ENCODE measurements around the gene TRAPPC8.

Gene TRAPPC8, protein sequence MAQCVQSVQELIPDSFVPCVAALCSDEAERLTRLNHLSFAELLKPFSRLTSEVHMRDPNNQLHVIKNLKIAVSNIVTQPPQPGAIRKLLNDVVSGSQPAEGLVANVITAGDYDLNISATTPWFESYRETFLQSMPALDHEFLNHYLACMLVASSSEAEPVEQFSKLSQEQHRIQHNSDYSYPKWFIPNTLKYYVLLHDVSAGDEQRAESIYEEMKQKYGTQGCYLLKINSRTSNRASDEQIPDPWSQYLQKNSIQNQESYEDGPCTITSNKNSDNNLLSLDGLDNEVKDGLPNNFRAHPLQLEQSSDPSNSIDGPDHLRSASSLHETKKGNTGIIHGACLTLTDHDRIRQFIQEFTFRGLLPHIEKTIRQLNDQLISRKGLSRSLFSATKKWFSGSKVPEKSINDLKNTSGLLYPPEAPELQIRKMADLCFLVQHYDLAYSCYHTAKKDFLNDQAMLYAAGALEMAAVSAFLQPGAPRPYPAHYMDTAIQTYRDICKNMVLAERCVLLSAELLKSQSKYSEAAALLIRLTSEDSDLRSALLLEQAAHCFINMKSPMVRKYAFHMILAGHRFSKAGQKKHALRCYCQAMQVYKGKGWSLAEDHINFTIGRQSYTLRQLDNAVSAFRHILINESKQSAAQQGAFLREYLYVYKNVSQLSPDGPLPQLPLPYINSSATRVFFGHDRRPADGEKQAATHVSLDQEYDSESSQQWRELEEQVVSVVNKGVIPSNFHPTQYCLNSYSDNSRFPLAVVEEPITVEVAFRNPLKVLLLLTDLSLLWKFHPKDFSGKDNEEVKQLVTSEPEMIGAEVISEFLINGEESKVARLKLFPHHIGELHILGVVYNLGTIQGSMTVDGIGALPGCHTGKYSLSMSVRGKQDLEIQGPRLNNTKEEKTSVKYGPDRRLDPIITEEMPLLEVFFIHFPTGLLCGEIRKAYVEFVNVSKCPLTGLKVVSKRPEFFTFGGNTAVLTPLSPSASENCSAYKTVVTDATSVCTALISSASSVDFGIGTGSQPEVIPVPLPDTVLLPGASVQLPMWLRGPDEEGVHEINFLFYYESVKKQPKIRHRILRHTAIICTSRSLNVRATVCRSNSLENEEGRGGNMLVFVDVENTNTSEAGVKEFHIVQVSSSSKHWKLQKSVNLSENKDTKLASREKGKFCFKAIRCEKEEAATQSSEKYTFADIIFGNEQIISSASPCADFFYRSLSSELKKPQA (N-terminal part only)
- total RNA-seq: 80.1 to 91.8 (median 85.8) reads per million in 3 donors

DNA sequence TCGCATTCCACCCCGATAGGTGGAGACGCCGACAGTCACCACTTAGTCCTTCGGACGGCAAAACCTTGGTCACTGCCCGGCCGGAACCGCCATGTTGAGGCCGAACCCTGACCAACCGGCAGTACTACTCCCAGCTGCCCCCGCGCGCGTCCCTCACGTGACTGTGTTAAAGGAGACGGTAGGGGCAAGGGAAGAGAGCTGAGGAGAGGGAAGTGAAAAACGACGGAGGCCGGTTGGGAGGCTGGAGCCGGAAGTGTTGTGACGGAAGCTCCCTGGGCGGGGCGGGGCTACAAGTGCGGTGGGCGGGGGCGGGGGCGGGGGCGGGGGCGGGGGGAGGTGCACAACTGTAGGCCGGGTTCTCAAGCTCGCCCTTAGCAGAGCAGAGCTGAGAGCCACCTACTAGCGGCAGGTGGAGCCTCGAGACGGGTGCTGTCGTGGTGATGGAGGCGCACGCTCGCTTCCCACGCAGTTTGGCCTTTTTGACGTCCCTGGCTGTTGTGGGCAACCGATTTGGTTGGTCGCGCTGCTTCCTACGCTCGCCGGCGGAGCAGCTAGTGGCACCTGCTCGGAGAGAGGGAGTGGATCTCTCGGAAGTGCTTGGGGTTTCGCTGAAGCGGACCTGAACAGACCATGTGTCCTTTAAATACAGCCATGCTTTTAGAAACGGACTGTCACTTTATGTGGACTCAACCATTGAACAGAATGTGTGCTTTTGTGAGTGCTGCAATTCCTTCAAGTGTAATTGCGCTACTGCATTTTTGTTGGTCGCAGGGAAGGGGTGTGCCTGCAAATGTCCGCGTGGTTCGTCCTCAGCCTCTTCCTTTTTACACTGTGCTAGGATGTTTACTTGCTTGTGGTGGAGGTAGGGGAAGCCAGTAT, at the start of gene TRAPPC8:
TSS of gene TRAPPC8 (minus strand) at position 130 of the 879 bp plus-strand sequence. CDS start 364 bp downstream, outside the sequence.
- peak; percentile 88 to 90 (median 88) for DNase-seq
- no peaks in the 10 kb centered on the region for H3K27me3 ChIP-seq (replicated peaks; ENCODE audit: control insufficient read depth, insufficient read depth, low read length, poor library complexity, severe bottlenecking)
- H3K9me3 ChIP-seq (ENCODE audit: control insufficient read depth, low read length): no peaks in the 10 kb centered on the region
- peak within 1 kb of the TSS; percentile 97 for H3K4me3 ChIP-seq (ENCODE audit: insufficient read depth, low read depth, low read length, poor library complexity, severe bottlenecking)
- no peaks in the 10 kb centered on the region for H3K36me3 ChIP-seq (ENCODE audit: control insufficient read depth, insufficient read depth, low read length)
- peaks cover 15% of the 10 kb centered on the region for H3K4me1 ChIP-seq (ENCODE audit: control insufficient read depth, insufficient read depth, low read length, poor library complexity, severe bottlenecking)
- H3K27ac ChIP-seq (ENCODE audit: insufficient read depth, low read length, poor library complexity, severe bottlenecking): peak within 1 kb of the TSS; percentile 96

- no peak for DNase-seq
- no peak overlapping the region for H3K27ac ChIP-seq (ENCODE audit: insufficient read depth, low read length, poor library complexity, severe bottlenecking)
- no peaks in the 10 kb centered on the region for H3K36me3 ChIP-seq (ENCODE audit: control insufficient read depth, insufficient read depth, low read length)
- no peaks in the 10 kb centered on the region for H3K9me3 ChIP-seq (ENCODE audit: control insufficient read depth, low read length)
- no peaks in the 10 kb centered on the region for H3K27me3 ChIP-seq (replicated peaks; ENCODE audit: control insufficient read depth, insufficient read depth, low read length, poor library complexity, severe bottlenecking)
- H3K4me3 ChIP-seq (ENCODE audit: insufficient read depth, low read depth, low read length, poor library complexity, severe bottlenecking): no peak overlapping the region
- no peaks in the 10 kb centered on the region for H3K4me1 ChIP-seq (ENCODE audit: control insufficient read depth, insufficient read depth, low read length, poor library complexity, severe bottlenecking)
Measured at GRCh38 chr18:31990823-31991222, 47.9 kb upstream of the TRAPPC8 start.

GRCh38 chr18:31983976-31984375, 41.0 kb upstream of the TRAPPC8 start:
- H3K36me3 ChIP-seq (ENCODE audit: control insufficient read depth, insufficient read depth, low read length): no peaks in the 10 kb centered on the region
- no peak overlapping the region for H3K4me3 ChIP-seq (ENCODE audit: insufficient read depth, low read depth, low read length, poor library complexity, severe bottlenecking)
- H3K4me1 ChIP-seq (ENCODE audit: control insufficient read depth, insufficient read depth, low read length, poor library complexity, severe bottlenecking): peaks cover 3% of the 10 kb centered on the region
- DNase-seq: no peak
- no peak overlapping the region for H3K27ac ChIP-seq (ENCODE audit: insufficient read depth, low read length, poor library complexity, severe bottlenecking)
- no peaks in the 10 kb centered on the region for H3K27me3 ChIP-seq (replicated peaks; ENCODE audit: control insufficient read depth, insufficient read depth, low read length, poor library complexity, severe bottlenecking)
- no peaks in the 10 kb centered on the region for H3K9me3 ChIP-seq (ENCODE audit: control insufficient read depth, low read length)

- peaks cover 6% of the 10 kb centered on the region for H3K9me3 ChIP-seq (ENCODE audit: control insufficient read depth, low read length)
- H3K4me1 ChIP-seq (ENCODE audit: control insufficient read depth, insufficient read depth, low read length, poor library complexity, severe bottlenecking): peaks cover 3% of the 10 kb centered on the region
- H3K27me3 ChIP-seq (replicated peaks; ENCODE audit: control insufficient read depth, insufficient read depth, low read length, poor library complexity, severe bottlenecking): no peaks in the 10 kb centered on the region
- no peak overlapping the region for H3K27ac ChIP-seq (ENCODE audit: insufficient read depth, low read length, poor library complexity, severe bottlenecking)
- DNase-seq: no peak
- H3K36me3 ChIP-seq (ENCODE audit: control insufficient read depth, insufficient read depth, low read length): no peaks in the 10 kb centered on the region
- no peak overlapping the region for H3K4me3 ChIP-seq (ENCODE audit: insufficient read depth, low read depth, low read length, poor library complexity, severe bottlenecking)
Measured at GRCh38 chr18:31983020-31983419, 40.1 kb upstream of the TRAPPC8 start.

- H3K4me3 ChIP-seq (ENCODE audit: insufficient read depth, low read depth, low read length, poor library complexity, severe bottlenecking): no peak overlapping the region
- H3K27me3 ChIP-seq (replicated peaks; ENCODE audit: control insufficient read depth, insufficient read depth, low read length, poor library complexity, severe bottlenecking): no peaks in the 10 kb centered on the region
- no peaks in the 10 kb centered on the region for H3K36me3 ChIP-seq (ENCODE audit: control insufficient read depth, insufficient read depth, low read length)
- peaks cover 3% of the 10 kb centered on the region for H3K4me1 ChIP-seq (ENCODE audit: control insufficient read depth, insufficient read depth, low read length, poor library complexity, severe bottlenecking)
- no peak for DNase-seq
- no peak overlapping the region for H3K27ac ChIP-seq (ENCODE audit: insufficient read depth, low read length, poor library complexity, severe bottlenecking)
- H3K9me3 ChIP-seq (ENCODE audit: control insufficient read depth, low read length): peaks cover 6% of the 10 kb centered on the region
Measured at GRCh38 chr18:31980863-31981262, 37.9 kb upstream of the TRAPPC8 start.

DNA sequence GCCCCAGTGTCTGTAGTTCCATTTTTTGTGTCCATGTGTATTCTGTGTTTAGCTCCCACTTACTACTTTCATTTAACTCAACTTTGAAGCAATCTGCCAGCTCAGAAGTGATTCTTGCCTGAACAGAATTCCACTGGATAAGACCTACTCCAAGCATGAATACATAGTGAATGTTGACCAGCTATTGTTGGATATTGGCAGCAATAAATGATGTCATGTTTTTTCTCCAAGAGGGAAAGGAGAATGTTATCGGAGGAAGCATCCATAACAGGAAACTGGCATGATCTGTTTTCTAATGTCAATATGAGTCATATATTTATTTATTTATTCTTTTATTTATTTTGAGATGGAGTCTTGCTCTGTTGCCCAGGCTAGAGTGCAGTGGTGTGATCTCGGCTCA, 36.8 kb upstream of the TRAPPC8 start:
- DNase-seq: no peak
- Histone ChIP-seq H3K27me3 (replicated peaks; ENCODE audit: control insufficient read depth, insufficient read depth, low read length, poor library complexity, severe bottlenecking) (no peaks in the 10 kb centered on the region), H3K27ac (ENCODE audit: insufficient read depth, low read length, poor library complexity, severe bottlenecking) (no peak overlapping the region), H3K4me1 (ENCODE audit: control insufficient read depth, insufficient read depth, low read length, poor library complexity, severe bottlenecking) (peaks cover 3% of the 10 kb centered on the region), H3K4me3 (ENCODE audit: insufficient read depth, low read depth, low read length, poor library complexity, severe bottlenecking) (no peak overlapping the region), H3K9me3 (ENCODE audit: control insufficient read depth, low read length) (peaks cover 6% of the 10 kb centered on the region), H3K36me3 (ENCODE audit: control insufficient read depth, insufficient read depth, low read length) (no peaks in the 10 kb centered on the region)

- Histone ChIP-seq H3K4me3 (ENCODE audit: insufficient read depth, low read depth, low read length, poor library complexity, severe bottlenecking) (no peak overlapping the region), H3K9me3 (ENCODE audit: control insufficient read depth, low read length) (peaks cover 7% of the 10 kb centered on the region), H3K4me1 (ENCODE audit: control insufficient read depth, insufficient read depth, low read length, poor library complexity, severe bottlenecking) (no peaks in the 10 kb centered on the region), H3K36me3 (ENCODE audit: control insufficient read depth, insufficient read depth, low read length) (no peaks in the 10 kb centered on the region), H3K27me3 (replicated peaks; ENCODE audit: control insufficient read depth, insufficient read depth, low read length, poor library complexity, severe bottlenecking) (no peaks in the 10 kb centered on the region), H3K27ac (ENCODE audit: insufficient read depth, low read length, poor library complexity, severe bottlenecking) (no peak overlapping the region)
- no peak for DNase-seq
Measured at GRCh38 chr18:31978616-31979015, 35.7 kb upstream of the TRAPPC8 start.

DNA sequence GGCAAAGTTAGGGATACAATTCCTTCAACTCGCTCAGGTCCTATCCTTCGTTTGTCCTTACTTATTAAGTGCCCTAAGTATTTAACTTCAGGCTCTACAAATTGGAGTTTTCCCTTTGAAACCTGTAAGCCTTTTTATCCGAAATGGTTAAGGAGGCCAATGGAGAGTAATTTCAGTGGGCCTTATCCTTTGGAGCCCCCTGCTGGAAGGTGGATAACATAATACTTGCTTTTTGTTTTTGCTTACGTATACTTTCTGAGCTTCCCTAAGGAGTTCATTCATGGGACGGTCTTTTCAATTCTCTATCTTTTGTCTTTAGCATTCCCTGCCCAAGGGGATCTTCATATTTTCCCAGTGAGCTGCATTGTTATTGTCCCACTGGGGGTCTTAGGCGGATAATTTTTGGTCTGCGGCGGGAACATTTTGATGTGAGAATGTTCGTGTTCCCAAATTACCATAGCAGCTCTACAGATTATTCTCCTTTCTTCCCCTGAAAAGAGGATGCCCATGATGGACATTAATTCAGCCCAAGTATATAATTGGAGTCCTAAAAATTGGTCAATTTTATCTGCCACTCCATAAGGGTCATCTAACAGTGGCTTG, 34.4 kb upstream of the TRAPPC8 start:
- Histone ChIP-seq H3K27me3 (replicated peaks; ENCODE audit: control insufficient read depth, insufficient read depth, low read length, poor library complexity, severe bottlenecking) (no peaks in the 10 kb centered on the region), H3K27ac (ENCODE audit: insufficient read depth, low read length, poor library complexity, severe bottlenecking) (no peak overlapping the region), H3K4me3 (ENCODE audit: insufficient read depth, low read depth, low read length, poor library complexity, severe bottlenecking) (no peak overlapping the region), H3K9me3 (ENCODE audit: control insufficient read depth, low read length) (peaks cover 10% of the 10 kb centered on the region), H3K4me1 (ENCODE audit: control insufficient read depth, insufficient read depth, low read length, poor library complexity, severe bottlenecking) (no peaks in the 10 kb centered on the region), H3K36me3 (ENCODE audit: control insufficient read depth, insufficient read depth, low read length) (no peaks in the 10 kb centered on the region)
- peak in 1 of 3 donors; percentile 20 for DNase-seq

DNA sequence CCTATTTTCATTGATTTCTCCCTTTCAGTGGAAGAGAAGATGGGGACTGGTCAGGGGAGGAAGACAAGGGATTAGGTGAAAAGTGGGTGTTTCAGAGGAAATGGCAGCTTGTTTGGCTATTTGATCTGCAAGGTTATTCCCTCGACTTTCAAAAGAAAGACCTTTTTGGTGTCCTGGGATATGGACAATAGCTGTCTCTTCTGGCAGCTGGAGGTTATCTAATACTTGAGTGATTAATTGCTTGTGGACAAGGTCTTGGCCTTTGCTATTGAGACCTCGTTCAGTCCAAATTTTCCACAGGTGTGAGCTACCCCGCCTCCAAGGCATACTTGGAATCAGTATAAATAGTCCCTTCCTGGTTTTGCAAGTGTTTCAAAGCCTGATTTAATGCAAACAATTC, 33.3 kb upstream of the TRAPPC8 start:
- no peak for DNase-seq
- no peak overlapping the region for H3K4me3 ChIP-seq (ENCODE audit: insufficient read depth, low read depth, low read length, poor library complexity, severe bottlenecking)
- H3K9me3 ChIP-seq (ENCODE audit: control insufficient read depth, low read length): peaks cover 10% of the 10 kb centered on the region
- H3K36me3 ChIP-seq (ENCODE audit: control insufficient read depth, insufficient read depth, low read length): no peaks in the 10 kb centered on the region
- no peak overlapping the region for H3K27ac ChIP-seq (ENCODE audit: insufficient read depth, low read length, poor library complexity, severe bottlenecking)
- H3K27me3 ChIP-seq (replicated peaks; ENCODE audit: control insufficient read depth, insufficient read depth, low read length, poor library complexity, severe bottlenecking): no peaks in the 10 kb centered on the region
- H3K4me1 ChIP-seq (ENCODE audit: control insufficient read depth, insufficient read depth, low read length, poor library complexity, severe bottlenecking): no peaks in the 10 kb centered on the region

Measured in effector memory CD4-positive, alpha-beta T cell (primary cell).